ENCODE results near the gene LRBA. TPM values are rescaled to one million over a fixed set of nuclear protein-coding genes. Genes with fewer than 3 reads are reported as not detected.

Gene LRBA
- total and polyA plus RNA-seq, 12 donors: 6.2 to 31.2 (median 23.9) TPM

GRCh38 chr4:150525321-150525868 lies 489.7 kb downstream of the LRBA start:
- 88 to 92% methylated on average over 3 of the region's 3 CpGs for WGBS, 2 donors
- H3K27me3 ChIP-seq: no peaks in the 10 kb centered on the region
- H3K27ac ChIP-seq: no peak overlapping the region
- ATAC-seq (no peak), DNase-seq (no peak)
- no peaks in the 10 kb centered on the region for H3K36me3 ChIP-seq
- H3K9me3 ChIP-seq: no peaks in the 10 kb centered on the region
- H3K4me3 ChIP-seq: no peak overlapping the region
- H3K4me1 ChIP-seq: no peaks in the 10 kb centered on the region
- no peak for TF ChIP-seq CTCF (IDR thresholded peaks at IDR 0.05)
- intact Hi-C loops (cut with DNase I): no loop called here

- Histone ChIP-seq H3K36me3 (no peaks in the 10 kb centered on the region), H3K4me3 (no peak overlapping the region), H3K4me1 (no peaks in the 10 kb centered on the region), H3K27me3 (no peaks in the 10 kb centered on the region), H3K27ac (no peak overlapping the region), H3K9me3 (no peaks in the 10 kb centered on the region)
- intact Hi-C loops (cut with DNase I): no loop called here
- DNase-seq (no peak), ATAC-seq (no peak)
- no peak for TF ChIP-seq CTCF (IDR thresholded peaks at IDR 0.05)
- WGBS, 2 donors: 84 to 92% methylated on average over 3 of the region's 3 CpGs
Observed at GRCh38 chr4:150518559-150518958, 496.5 kb downstream of the LRBA start.

GRCh38 chr4:150515135-150515534 lies 499.9 kb downstream of the LRBA start:
- no peak overlapping the region for H3K27ac ChIP-seq
- H3K9me3 ChIP-seq: no peaks in the 10 kb centered on the region
- no peak overlapping the region for H3K4me3 ChIP-seq
- no peaks in the 10 kb centered on the region for H3K27me3 ChIP-seq
- intact Hi-C loops (cut with DNase I): no loop called here
- peaks cover 0 to 4% (median 0%) of the 10 kb centered on the region in 9 donors for H3K4me1 ChIP-seq
- TF ChIP-seq CTCF (IDR thresholded peaks at IDR 0.05): no peak
- H3K36me3 ChIP-seq: no peaks in the 10 kb centered on the region
- DNase-seq (no peak), ATAC-seq (no peak)
- 86 to 88% methylated on average over 1 of the region's 1 CpG for WGBS, 2 donors

GRCh38 chr4:150514709-150515108 lies 500.4 kb downstream of the LRBA start:
- no peaks in the 10 kb centered on the region for H3K9me3 ChIP-seq
- no peak for TF ChIP-seq CTCF (IDR thresholded peaks at IDR 0.05)
- no peaks in the 10 kb centered on the region for H3K27me3 ChIP-seq
- DNase-seq (no peak), ATAC-seq (no peak)
- WGBS, 2 donors: 80 to 89% methylated on average over 6 of the region's 6 CpGs
- H3K4me1 ChIP-seq: peaks cover 0 to 4% (median 0%) of the 10 kb centered on the region in 9 donors
- no peak overlapping the region for H3K27ac ChIP-seq
- no peak overlapping the region for H3K4me3 ChIP-seq
- intact Hi-C loops (cut with DNase I): no loop called here
- H3K36me3 ChIP-seq: no peaks in the 10 kb centered on the region
